HG03520 (cell line): ENCODE results near the gene LEKR1.
"Not testable (repeated sequence)": the region's sequence is repeated elsewhere in the genome, so short reads cannot be mapped to it uniquely, and the experiment has no call there.

Source experiments
- ATAC-seq: cut with Tn5 transposase; IDR thresholded peaks from one replicate; pipeline ENCODE4 v1.9.1; 2021; ENCODE audit warnings: mild to moderate bottlenecking, moderate library complexity; ENCODE audit not compliant: unreplicated experiment

LEKR1 gene

DNA sequence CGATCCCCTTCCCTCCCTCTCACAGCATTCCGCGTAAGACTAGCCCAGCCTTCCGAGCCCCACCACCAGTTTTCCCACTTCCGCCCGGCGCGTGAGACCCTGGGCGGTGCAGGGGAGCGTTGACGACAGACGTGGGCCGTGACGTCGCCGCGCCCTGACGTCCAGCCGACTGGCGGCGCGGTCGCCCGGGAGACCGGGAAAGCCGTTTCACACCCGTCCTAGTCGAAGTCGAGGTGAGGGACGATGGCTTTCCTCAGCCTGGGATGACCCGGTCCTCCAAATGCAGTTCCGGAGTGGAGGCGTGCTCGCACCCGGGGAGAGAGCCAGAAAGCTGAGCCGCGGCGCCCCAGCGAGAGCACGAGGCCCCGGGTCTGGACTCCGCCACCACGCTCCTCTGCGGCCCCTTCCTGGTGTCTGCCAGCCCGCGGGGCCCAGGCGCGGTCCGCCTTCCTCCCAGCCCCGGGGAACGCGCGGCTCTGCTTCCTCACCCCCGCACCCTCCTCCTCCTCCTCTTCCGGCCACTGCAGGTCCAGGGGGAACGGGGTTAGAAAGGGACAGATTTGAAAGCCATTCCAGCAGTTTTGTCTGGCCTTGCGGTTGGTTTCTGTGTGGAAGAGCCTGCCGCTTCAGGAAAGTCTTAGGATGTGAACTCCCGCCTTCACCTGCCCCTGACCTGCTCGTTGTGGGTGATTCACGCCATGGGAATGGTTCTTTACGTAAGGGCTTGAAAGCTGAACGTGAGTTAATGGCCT is at the start of gene LEKR1:
Gene LEKR1 (plus strand): TSS at position 210 of the 752 bp plus-strand sequence. CDS start 2,977 bp downstream, outside the sequence.
- ATAC-seq = peak; percentile 75

DNA sequence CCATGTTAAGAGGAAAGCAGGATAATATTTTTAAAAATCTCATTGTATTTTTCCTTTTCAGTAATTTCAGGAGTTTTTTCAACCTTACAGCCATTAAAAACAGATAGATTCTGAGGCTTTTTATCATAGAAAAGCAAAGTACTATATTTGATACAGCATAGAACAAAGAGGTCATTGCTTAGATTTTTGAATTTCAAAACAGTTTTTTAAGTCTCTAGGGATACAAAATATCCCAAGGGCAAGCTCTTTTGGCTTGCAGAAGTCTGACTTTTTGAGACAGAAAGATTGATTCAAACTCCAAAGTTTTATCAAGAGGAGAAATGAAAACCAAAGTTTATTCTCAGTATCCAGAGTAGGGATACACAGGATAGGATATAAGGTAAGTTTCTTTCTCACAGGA is 49.3 kb upstream of the LEKR1 start:
- ATAC-seq = no peak

DNA sequence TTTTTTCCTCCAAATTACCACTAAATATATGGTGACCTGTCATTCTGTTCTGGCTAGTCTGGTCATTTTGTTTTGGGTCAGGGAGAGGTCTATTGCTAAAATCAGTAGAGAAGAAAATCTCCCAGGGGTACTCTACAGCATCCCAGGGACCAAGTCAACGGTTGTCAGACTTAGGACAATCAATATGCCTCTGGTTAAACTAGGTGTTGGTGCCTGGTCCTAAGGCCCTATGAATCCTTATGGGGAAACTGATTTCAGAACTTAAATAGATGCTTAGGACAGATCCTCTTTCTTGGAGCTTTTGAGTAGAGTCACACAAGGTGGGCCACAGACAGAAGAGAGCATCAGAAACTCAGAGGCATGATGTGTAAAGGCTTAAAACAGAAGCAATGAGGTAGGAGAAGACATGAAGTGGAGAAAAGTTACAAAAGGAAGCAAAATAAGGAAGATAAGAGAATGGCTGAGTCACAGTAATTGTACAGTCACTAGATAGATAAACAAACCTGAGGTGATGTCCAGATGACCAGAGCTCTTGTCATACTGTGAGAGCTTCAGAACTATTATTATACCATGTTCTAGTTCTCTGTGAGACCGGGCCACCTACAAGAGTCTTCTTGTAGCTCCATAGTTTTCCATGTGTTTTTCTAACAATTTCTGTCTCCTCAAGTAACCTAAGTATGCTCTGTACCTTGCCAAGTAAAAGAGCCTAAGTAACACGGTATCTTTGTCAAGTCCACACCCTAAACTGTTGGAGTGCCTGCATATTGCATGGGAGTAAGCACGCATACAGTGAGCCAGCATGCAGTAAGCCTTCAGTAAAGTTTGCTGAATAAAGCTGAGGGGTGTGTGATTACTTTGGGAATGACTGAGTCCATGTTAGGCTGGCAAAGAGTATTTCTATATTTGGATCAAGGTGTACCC is 44.6 kb upstream of the LEKR1 start:
- no peak for ATAC-seq

DNA sequence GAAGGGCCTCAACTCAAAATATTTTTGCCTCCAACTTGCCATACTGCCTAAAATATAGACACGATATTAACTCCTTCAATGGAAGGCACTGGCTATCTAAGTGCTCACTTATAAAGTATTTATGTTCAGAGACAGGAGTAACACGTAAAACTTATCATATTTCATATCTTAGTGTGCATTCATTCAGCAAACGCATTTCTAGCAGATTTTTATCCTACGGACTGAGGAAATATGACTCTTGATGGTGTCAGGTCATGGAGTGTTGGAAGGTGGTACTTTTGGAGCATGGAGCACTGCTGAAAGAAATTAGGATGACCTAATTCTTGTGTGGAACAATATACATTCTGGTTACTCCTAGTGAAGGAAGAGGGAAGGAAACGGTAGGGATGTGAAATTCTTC is 43.8 kb upstream of the LEKR1 start:
- ATAC-seq = no peak

DNA sequence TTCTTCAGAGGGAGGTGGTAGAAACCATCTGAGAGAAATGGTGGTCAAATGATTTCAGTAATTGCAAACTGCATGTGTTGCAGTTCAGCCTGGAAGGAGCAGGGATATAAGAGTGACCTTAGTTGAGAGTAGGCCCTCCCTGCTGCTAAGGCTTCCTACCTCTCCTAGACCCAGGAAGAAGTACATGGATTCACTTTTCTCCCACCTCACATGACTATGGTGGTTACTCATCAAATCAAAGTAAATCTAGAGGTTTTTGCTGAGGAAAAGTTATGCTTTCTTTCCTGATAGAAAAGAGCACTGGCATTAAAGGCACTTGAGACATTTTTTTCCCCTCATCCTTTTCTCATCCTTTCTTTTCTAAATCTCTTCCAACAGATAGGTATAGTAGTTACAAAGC is 43.2 kb upstream of the LEKR1 start:
- no peak for ATAC-seq

DNA sequence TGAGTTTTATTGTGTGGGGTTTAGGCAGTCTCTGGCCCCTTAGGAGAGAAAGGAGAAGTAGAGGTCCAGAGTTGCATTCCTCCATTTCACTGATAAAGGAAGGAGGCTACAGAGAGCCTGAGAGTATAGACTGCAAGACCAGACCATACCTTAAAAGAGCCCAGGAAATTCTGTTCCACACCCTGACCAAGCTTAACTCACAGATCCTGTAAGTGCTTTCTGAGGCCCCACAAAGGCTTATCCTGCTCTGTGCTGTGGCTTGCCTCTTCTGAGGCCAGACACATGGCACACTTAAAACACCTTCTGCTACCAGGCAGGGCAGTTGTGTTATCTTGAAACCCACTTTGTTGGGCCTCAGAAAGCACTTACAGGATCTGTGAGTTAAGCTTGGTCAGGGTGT is 39.2 kb upstream of the LEKR1 start:
- ATAC-seq = no peak

DNA sequence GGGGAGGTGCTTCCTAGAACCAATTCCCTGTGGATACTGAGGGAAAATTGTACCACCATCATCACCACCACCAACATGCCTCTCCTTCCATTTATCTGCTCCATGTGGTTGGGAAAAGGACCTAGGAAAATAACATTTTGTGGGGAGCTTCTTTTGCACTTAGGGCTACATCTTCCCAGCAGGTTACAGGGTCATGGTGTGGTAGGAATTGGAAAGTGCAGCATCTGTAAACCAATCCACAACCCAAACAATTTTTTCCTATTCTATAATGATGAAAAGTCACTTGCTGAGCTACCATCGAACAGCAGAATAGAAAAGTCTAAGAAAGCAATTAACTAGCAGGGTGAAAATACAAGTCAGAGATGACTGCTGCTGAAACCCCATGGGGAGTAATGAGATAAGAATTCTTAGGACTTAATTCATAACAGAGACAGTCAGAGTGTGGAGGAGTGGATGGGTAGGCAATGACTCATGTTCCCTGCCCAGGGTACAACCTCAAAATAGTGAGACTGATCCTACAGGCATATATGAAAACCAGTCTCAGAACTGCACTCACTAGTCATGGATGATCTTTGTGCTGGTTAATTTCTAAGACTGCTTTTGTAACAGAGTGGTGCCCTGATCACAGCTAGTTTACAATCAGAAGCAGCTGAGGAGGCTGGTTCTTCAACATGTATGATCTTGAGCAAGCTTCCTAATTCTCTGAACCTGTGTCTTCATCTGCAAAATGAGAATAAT is 38.1 kb upstream of the LEKR1 start:
- ATAC-seq = peak; percentile 84

DNA sequence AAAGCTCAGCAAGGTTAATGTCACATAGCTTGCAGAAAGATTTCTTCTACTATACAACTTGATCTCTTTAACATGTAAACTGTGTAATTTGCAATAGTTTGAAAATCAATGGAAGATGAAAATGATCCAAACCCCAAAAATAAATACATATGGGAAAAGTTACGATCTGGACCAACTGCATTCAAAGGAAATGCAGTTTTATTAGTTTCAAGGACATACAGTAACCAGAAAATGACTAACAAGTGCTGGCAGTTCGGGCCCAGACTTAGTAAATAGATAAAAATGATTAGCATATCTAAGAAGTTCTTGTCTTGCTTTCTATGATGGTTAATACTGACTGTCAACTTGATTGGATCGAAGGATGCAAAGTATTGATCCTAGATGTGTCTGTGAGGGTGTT is 37.3 kb upstream of the LEKR1 start:
- no peak for ATAC-seq

DNA sequence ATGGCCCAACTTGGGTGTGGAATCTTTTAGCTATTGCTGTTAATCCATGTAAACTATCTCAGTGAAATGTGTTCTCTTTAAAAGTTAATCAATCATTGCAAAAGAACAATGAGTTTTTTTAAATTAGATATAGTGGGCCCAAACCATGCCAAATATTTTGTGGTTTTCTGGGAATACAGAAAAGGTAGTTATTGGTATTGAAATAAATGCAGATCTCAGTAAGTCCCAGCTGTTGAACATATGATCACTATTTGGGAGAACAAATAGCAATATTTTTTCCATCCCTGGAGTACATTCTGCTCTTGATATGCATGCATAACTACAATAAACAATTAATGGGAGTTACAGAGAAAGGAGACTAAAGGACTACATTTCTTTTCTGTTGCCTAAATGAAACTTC is 36.0 kb upstream of the LEKR1 start:
- no peak for ATAC-seq

DNA sequence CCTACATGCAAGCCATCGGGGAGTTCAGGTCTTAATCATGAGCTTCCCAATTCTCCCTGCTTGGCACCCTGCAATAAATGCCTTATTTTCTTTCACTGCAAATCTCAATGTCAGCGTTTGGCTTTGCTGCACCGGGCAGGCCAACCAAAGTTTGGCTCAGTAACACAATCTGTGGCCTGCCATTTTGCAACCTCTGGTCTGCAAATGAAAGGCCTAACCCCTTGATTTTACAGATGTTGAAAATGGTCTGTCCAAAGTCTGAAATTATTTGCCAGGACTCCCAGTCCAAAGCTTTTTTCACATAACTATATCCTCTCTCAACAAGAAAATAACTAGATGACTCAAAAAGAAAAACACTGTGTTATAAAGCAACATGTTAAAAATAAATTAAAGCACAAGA is 34.0 kb upstream of the LEKR1 start:
- ATAC-seq = no peak

DNA sequence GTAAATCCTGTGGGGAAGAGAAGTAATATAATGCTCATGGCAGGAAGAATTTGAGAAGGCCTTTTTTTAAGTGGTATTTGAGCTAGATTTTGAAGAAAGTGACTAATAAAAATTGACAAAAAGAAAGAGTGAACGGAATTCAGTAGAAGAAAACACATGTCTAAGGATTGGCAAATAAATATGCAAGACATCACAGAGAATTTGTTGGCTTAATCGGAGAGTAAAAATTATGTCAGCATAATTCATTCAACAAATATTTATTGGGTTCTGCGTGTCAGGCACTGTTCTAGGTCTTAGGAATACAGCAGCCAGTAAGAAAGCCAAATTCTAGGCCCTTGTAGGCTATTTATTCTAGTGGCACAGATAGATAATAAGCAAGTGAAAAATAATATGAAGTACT is 33.6 kb upstream of the LEKR1 start:
- ATAC-seq = no peak

DNA sequence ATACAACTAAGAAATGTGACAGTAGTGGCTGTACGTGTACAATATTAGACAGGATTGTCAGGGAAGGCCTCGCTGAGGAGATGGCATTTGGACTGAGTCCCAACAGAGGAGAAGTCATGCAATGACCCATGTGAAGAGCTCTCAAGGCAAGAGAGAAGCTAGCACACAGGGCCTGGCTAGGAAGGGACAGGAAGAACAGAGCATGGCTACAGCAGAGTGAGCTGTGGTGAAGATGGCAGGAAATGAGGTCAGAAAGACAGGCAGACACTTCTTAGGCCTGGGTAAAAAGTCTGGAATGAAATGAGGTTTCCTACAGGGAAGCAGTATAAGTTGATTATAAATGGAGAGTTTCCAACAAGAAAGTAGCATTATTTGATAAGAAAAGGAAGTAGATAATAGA is 33.2 kb upstream of the LEKR1 start:
- ATAC-seq = no peak

DNA sequence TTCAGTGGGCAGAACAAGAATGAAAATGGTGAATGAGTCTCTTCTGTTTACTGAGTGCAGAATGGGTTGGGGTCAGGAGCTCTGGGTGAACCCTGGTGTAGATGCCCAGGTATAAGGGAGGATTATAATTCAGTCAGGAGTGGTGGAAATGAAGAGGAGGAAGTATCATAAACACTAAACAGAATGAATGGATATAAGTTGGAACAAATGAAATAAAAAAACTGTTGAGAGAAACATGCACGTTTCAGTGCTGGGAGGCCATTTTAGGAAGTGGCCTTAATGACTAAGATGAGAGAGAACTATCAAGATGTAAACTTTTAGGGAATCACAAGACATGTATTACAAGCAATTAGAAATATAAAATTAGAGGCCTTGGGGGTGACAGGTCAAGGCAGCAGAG is 32.8 kb upstream of the LEKR1 start:
- ATAC-seq = no peak

DNA sequence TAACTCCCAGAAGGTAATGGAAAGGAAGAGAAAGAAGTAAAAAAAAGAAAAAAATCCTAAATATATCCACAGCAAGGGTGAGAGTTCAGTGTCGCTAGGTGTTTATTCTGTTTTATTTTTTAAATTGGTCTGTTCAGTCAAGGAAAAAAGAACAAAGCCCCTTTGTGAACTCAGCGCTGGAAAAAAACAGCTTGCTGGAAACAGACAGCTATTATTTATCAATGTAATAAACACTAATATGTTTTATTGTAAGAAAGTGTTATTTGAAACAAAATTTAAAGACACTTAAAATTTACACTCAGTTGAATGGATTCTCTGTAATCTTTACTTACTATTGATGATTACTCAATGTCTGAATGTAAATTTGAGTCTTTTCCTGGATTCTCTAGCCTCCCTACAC is 32.3 kb upstream of the LEKR1 start:
- ATAC-seq = no peak

DNA sequence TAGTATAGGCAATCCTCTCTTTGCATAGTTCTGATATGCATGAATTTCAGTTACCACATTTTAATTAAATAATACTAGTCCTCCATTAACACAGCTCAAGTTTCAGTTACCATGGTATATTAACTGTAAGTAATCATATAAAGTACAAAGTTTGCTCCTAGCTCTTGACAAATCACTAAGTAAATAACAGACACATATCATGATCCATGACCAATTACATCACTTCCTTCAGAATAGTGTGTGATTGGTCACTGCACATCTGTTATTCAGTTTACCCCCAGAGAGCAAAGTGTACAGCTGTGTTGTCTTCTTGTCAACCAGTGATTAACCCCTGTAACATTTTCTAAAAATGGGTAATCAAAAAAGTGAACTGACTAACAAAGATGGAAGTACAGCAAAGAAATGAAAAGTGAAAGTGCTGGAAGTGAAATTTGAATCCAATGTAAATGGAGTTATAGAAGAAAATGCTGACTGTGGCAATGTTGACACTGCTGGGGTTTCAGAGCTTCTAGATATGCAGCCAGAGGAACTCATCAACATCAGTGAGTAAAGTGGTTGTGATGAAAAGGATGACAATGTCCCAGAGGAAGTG is 30.2 kb upstream of the LEKR1 start:
- ATAC-seq = no peak

DNA sequence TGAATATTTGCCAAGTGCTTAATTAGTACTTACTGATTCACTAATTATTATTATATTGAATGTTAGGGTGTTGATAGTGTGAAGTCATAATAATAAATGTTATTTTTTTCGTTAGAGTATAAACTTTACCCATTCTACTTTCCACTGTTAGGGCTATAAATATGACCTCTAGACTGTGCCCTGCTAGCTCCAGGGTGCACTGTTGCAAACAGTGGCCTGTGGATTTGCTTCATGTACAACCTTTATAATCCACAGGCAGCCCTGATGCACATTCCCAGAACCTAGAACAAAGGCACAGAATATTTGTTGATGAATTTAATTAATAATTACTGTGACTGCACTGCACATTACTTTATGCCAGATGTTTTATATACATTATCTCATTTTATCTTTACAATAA is 28.8 kb upstream of the LEKR1 start:
- ATAC-seq = no peak

DNA sequence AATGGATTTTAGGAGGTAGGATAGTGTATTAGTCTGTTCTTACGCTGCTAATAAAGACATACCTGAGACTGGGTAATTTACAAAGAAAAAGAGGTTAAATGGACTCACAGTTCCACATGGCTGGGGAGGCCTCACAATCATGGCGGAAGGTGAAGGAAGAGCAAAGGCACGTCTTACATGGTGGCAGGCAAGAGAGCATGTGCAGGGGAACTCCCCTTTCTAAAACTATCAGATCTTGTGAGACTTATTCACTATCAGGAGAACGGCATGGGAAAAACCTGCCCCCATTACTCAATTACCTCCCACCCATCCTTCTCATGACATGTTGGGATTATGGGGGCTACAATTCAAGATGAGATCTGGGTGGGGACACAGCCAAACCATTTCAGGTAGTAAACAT is 25.9 kb upstream of the LEKR1 start:
- not testable (repeated sequence) for ATAC-seq

DNA sequence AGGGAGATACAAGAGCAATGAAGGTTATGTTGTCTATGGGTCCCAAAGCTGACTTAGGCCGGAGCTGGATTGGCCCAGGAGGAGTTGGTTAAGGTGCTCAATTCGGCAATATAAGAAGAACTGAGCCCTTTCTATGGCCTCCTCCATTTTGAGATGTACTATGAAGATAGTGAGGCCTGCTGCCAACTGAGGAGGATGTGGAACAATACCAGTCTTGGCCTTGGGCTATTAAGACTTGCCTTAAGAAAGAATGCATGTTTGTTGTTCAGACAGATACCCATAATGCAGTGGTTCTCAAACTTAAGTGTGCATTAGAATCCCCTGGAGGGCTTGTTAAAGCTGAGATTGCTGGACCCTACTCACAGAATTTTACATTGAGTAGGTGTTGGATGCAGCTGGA is 24.4 kb upstream of the LEKR1 start:
- ATAC-seq = no peak

DNA sequence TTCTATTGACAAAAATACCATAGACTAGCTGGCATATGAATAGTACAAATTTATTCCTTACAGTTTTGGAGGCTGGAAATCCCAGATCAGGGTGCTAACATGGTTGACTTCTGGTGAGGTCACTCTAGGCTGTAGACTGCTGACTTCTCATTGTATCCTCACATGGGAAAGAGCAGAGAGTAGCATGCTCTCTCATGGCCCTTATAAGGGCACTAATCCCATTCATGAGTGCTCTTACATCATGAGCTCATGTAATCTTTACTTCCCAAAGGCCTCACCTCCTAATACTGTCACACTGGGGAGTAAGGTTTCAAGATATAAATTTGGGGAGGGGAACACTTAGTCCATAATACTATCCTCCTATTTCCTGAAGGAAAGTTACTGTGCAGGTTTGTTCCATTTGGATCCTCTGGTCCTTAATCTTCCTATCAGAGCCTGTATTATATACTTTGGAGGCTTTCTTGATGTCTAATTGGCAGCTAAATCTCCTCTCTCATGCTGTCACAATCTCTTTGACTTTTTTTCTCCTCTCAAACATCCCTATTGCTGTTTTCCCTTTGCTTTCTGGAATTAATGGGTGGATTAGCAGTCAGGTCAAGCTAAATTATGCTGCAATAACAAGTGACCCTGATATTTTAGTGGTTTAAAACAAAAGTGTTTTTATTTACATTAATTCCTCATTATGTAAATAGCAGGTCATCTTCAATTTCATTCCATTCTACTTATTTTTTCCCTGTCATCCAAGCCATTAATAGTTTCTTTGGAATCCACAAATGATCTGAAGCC is 23.1 kb upstream of the LEKR1 start:
- ATAC-seq = no peak
